Mucosa of descending colon (tissue), 3 donors: ENCODE results near the gene LZTR1. TPM values are rescaled to one million over a fixed set of nuclear protein-coding genes. Genes with fewer than 3 reads are reported as not detected.

ENCODE experiments used
- ATAC-seq: fragments of 200-7000 bp; cut with Tn5 transposase; one replicate; pipeline ENCODE4 v1.9.1; 2020; ENCODE audit warnings: mild to moderate bottlenecking, moderate library complexity
- DNase-seq, 3 donors: peaks; one replicate each; pipeline ENCODE4 v3.0.0-alpha.2; 2020
- H3K36me3 ChIP-seq: fragments of 200-600 bp; one replicate; pipeline ENCODE4 v1.8.0; 2021; ENCODE audit warnings: low read depth, mild to moderate bottlenecking
- H3K4me1 ChIP-seq: fragments of 200-600 bp; one replicate; pipeline ENCODE4 v1.8.0; 2021; ENCODE audit warnings: low read depth, mild to moderate bottlenecking
- H3K4me3 ChIP-seq: fragments of 200-600 bp; one replicate; pipeline ENCODE4 v1.8.0; 2021; ENCODE audit warnings: mild to moderate bottlenecking
- H3K9me3 ChIP-seq: fragments of 200-600 bp; one replicate; pipeline ENCODE4 v1.8.0; 2021; ENCODE audit warnings: mild to moderate bottlenecking
- CTCF ChIP-seq: fragments of 200-600 bp; IDR thresholded peaks from one replicate; pipeline ENCODE4 v1.8.0; 2022; ENCODE audit warnings: antibody characterized with exemption, mild to moderate bottlenecking
- intact Hi-C, 2 donors: fragments of 100-400 bp; cut with DNase I in 1 of 2; cut with micrococcal nuclease in 1 of 2; formaldehyde crosslinking; loops; one replicate each; pipeline versions ENCODE4 v1.11.0 to v1.11.1; 2022; cut with DNase I, micrococcal nuclease
- total RNA-seq, 3 donors: library from RNA; stranded (reverse); fragmentation: NEBNext Ultra II Directional in 2 of 3; extraction: Animal tissue kit (Norgen Biotek cat#: 25700) in 2 of 3; gene quantifications; one replicate each; pipeline versions ENCODE4 v1.2.1 to v1.2.4, GENCODE V29; 2021 to 2023
- donor health status: DM: no; HTN: no; CAD: no; lungs with moderate emphysema.
- donor health status: DM: no; HTN: no; CAD: no.
- donor health status: DM: no; HTN: yes; CAD: no.

The LZTR1 gene
- total RNA-seq, 3 donors from 2014 or later = 42.9 to 71.3 (median 43.6) TPM

- DNase-seq = peak; percentile 83 to 85 (median 84)
Observed at GRCh38 chr22:20957683-20958431, 24.2 kb upstream of the LZTR1 start.

DNA sequence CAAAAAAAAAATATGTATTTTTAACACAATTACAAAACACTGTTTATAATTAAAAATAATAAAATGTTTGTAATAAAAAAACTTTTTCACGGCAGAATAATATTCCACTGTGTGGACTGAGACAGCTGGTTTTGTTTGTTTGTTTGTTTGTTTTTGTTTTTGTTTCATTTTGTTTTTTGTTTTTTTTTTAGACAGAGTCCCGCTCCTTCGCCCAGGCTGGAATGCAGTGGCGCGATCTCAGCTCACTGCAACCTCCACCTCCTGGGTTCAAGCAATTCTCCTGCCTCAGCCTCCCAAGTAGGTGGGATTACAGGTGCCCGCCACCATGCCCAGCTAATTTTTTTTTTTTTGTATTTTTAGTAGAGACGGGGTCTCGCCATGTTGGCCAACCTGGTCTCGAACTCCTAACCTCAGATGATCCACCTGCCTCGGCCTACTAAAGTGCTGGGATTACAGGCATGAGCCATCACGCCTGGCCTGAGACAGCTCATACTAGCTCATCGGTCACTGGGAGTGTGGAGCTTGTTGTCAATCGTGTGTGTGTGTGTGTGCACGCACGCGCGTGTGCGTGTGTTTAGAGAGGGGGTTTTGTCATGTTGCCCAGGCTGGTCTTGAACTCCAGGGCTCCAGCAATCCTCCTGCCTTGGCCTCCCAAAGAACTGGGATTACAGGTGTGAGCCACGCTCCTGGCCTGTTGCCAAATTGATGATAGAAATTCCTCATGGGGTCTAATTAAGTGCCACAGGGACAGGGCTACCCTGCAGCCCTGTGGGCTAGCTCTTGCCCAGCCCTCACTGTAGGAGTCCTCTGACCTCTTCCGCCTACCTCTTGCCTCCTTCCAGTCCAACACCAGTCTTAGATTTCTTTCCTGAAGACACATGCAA, 22.3 kb upstream of the LZTR1 start:
- DNase-seq = peak in 2 of 3 donors; percentile 21 to 27
- TF ChIP-seq CTCF = no peak
- Histone ChIP-seq H3K4me3 (no peak overlapping the region), H3K9me3 (no peaks in the 10 kb centered on the region), H3K4me1 (peaks cover 37% of the 10 kb centered on the region), H3K36me3 (no peaks in the 10 kb centered on the region)
- no peak for ATAC-seq
- intact Hi-C loops = loop anchor here in 1 of 2 donors (5.0 kb wide), 1 partner anchor 43 kb away; the partner anchor contains the start of gene CRKL

More at GRCh38 chr22:20957683-20958431, 24.2 kb upstream of the LZTR1 start:
- H3K9me3 ChIP-seq = no peaks in the 10 kb centered on the region
- no peaks in the 10 kb centered on the region for H3K36me3 ChIP-seq
- H3K4me1 ChIP-seq = peaks cover 44% of the 10 kb centered on the region
- peak; percentile 74 for ATAC-seq
- H3K4me3 ChIP-seq = peak overlapping the region; percentile 67
- intact Hi-C loops = loop anchor here in 1 of 2 donors (5.0 kb wide), 1 partner anchor 41 kb away; the partner anchor contains the start of gene CRKL
- no peak for TF ChIP-seq CTCF

- H3K4me1 ChIP-seq = peaks cover 33% of the 10 kb centered on the region
- intact Hi-C loops = no loop called here
- ATAC-seq (no peak), DNase-seq (peak in 2 of 3 donors; percentile 21 to 29)
- TF ChIP-seq CTCF = no peak
- no peaks in the 10 kb centered on the region for H3K36me3 ChIP-seq
- no peak overlapping the region for H3K4me3 ChIP-seq
- no peaks in the 10 kb centered on the region for H3K9me3 ChIP-seq
Observed at GRCh38 chr22:20960609-20961008, 21.5 kb upstream of the LZTR1 start.

- ATAC-seq (no peak), DNase-seq (peak in 2 of 3 donors; percentile 24 to 25)
- no peak for TF ChIP-seq CTCF
- Histone ChIP-seq H3K4me3 (no peak overlapping the region), H3K36me3 (no peaks in the 10 kb centered on the region), H3K4me1 (peaks cover 34% of the 10 kb centered on the region), H3K9me3 (no peaks in the 10 kb centered on the region)
- intact Hi-C loops = no loop called here
Observed at GRCh38 chr22:20962491-20962945, 19.6 kb upstream of the LZTR1 start.

DNA sequence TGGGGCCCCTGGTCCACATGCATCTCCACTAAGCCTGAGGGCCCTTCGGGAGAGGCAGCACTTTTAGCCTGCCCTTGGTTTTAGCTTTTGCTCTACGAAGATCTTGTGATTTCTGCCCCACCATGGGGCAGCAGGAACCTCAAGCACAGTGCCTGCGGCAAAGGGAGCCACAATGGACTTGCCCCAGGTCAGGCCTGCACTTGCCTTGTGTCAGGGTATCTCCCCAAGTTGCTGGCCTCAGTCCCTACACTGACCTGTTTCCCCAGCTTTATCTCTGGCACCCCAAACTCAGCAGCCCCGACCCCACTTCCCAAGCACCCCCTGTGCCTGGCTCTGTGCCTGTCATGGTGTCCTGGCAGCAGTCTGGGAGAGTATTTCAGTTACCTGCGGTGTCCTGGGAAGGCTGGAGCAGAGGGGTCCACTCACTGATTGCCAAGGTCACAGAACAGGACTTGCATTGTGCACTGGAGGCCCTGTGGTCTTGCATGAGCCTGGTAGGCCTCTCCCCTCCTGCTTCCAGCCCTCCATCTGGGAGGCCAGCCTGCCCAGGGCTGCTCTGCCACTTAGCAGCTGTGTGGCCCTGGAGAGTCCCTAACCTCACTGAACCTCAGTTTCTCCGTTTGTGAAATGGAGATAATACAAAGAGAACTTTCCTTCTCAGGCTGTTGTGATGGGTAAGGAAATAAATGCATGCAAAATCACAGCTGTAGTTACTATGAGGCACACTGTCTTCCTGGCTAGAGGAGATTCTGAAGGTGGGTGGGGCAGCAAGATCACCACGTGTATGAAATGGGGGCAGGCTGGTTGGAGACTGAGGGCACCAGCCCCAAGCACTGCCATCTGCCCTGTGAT, 18.7 kb upstream of the LZTR1 start:
- TF ChIP-seq CTCF = no peak
- Histone ChIP-seq H3K36me3 (no peaks in the 10 kb centered on the region), H3K4me1 (peaks cover 33% of the 10 kb centered on the region), H3K4me3 (no peak overlapping the region), H3K9me3 (no peaks in the 10 kb centered on the region)
- intact Hi-C loops = no loop called here
- no peak for ATAC-seq
- DNase-seq = peak in 2 of 3 donors; percentile 32 to 38
